Breast epithelium (tissue), 3 donors: ENCODE measurements around the gene HNRNPA2B1.

Source experiments
- CTCF ChIP-seq, 3 donors: fragments of 450-650 bp; IDR thresholded peaks; one replicate each; pipeline ENCODE4 v1.5.1; 2016 to 2017; ENCODE audit warnings: antibody characterized with exemption in 3 of 3, mild to moderate bottlenecking in 3 of 3, moderate library complexity in 3 of 3
- POLR2A ChIP-seq: fragments of 450-650 bp; IDR thresholded peaks from one replicate; pipeline ENCODE4 v1.6.1; 2016; ENCODE audit warnings: antibody characterized with exemption, mild to moderate bottlenecking, moderate library complexity
- POLR2AphosphoS5 ChIP-seq, 3 donors: sonication (generic); formaldehyde crosslinking; IDR thresholded peaks; one replicate each; pipeline ENCODE4 v1.6.1; 2017; ENCODE audit warnings: antibody characterized with exemption in 3 of 3

DNA sequence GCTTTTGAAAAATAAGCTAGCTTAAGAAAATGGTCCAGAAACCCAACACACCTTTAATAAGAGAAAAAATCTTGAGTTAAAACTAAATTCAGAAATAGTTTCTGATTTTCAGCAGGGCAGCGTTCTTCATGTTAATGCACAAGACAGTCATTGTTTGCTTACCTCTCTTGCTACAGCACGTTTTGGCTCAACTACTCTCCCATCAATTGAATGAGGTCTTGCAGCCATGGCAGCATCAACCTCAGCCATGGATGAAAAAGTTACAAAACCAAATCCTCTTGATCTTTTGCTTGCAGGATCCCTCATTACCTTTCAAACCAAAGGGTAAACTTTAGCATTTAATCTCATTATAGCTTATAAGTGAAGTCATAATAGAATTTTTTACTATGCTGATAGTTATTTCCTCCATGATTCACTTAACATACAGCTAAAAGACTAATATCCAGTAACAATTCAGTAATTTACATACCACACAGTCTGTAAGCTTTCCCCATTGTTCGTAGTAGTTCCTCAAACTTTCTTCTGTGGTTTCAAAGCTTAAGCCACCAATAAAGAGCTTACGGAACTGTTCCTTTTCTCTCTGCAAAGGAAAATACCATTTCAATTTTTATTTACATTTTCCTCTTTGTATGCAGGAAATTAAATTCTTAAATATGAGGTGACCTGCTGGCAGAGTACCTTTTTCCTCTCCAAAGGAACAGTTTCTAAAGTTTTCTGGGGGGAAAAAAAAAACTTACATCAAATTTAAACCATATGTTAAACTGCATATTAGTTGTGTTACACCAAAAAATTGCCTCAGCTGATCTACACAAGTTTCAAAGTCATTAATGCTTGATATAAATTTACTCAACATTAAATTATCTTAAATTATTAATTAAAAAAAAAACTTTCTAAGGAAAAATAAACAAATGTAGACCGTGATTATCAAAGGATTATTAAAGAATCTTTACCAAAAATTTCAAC, 3.1 kb downstream of the HNRNPA2B1 start:
- no peak for TF ChIP-seq CTCF (IDR thresholded peaks at IDR 0.05)
- no peak for TF ChIP-seq POLR2A
- no peak for TF ChIP-seq POLR2AphosphoS5 (IDR thresholded peaks at IDR 0.05)
